Prostate gland (tissue), 2 donors: ENCODE measurements around the gene PRKCD.

Experiments
- CTCF ChIP-seq, 4 experiments: fragments of 200-600 bp in 2 of 4; fragments of 450-650 bp in 2 of 4; sonication (generic) in 2 of 4; IDR thresholded peaks; 1 replicate in 3 of 4; 2 replicates in 1 of 4; pipeline ENCODE4 v1.5.1; 2016 to 2019; ENCODE audit warnings: antibody characterized with exemption in 4 of 4, mild to moderate bottlenecking in 2 of 4, moderate library complexity in 2 of 4
- POLR2A ChIP-seq: fragments of 450-650 bp; IDR thresholded peaks from one replicate; pipeline ENCODE4 v1.6.1; 2016; ENCODE audit warnings: antibody characterized with exemption, mild to moderate bottlenecking
- POLR2AphosphoS5 ChIP-seq: sonication (generic); formaldehyde crosslinking; IDR thresholded peaks from one replicate; pipeline ENCODE4 v1.6.1; 2017; ENCODE audit warnings: antibody characterized with exemption

- no peak for TF ChIP-seq CTCF (IDR thresholded peaks at IDR 0.05)
- no peak for TF ChIP-seq POLR2AphosphoS5
- TF ChIP-seq POLR2A, result no peak
Measured at GRCh38 chr3:53225651-53226050, 64.6 kb downstream of the PRKCD start.
